GM13976 (cell line): ENCODE measurements around the gene WASF2.

ENCODE experiments used
- DNase-seq: peaks from one replicate; pipeline ENCODE4 v3.0.0; 2012; ENCODE audit warnings: low spot score
- CTCF ChIP-seq: IDR thresholded peaks from 2 replicates; pipeline ENCODE4 v1.5.1; 2012; ENCODE audit warnings: borderline replicate concordance, mild to moderate bottlenecking; ENCODE audit not compliant: insufficient read depth; ENCODE audit errors: extremely low read depth, missing control alignments, control extremely low read depth
- in situ Hi-C: fragments of 300-500 bp; cut with MboI; formaldehyde crosslinking; loops from one replicate; pipeline ENCODE4 v1.12.0; 2022; ENCODE audit warnings: low sequenced_read_pairs, mixed read lengths, inconsistent platforms; ENCODE audit not compliant: unreplicated experiment

Gene WASF2

GRCh38 chr1:27423709-27424108 is 66.3 kb downstream of the WASF2 start:
- in situ Hi-C loops = no loop called here
- no peak for TF ChIP-seq CTCF
- no peak for DNase-seq

- in situ Hi-C loops = no loop called here
- peak; percentile 81 for DNase-seq
- no peak for TF ChIP-seq CTCF
Observed at GRCh38 chr1:27418326-27419185, 71.4 kb downstream of the WASF2 start.

- TF ChIP-seq CTCF = no peak
- in situ Hi-C loops = no loop called here
- no peak for DNase-seq
Observed at GRCh38 chr1:27417713-27418112, 72.3 kb downstream of the WASF2 start.

GRCh38 chr1:27416387-27417111 is 73.4 kb downstream of the WASF2 start:
- DNase-seq = no peak
- in situ Hi-C loops = no loop called here
- TF ChIP-seq CTCF = peak; percentile 60

- no peak for TF ChIP-seq CTCF
- in situ Hi-C loops = no loop called here
- no peak for DNase-seq
Observed at GRCh38 chr1:27414091-27414490, 75.9 kb downstream of the WASF2 start.

- no peak for DNase-seq
- in situ Hi-C loops = no loop called here
- TF ChIP-seq CTCF = no peak
Observed at GRCh38 chr1:27413004-27413403, 77.0 kb downstream of the WASF2 start.
